ENCODE results near the gene ART1. TPM values are rescaled to one million over a fixed set of nuclear protein-coding genes. Genes with fewer than 3 reads are reported as not detected.

Gene ART1
- total and polyA plus RNA-seq, 9 donors = 0.15 TPM; not detected in 8

DNA sequence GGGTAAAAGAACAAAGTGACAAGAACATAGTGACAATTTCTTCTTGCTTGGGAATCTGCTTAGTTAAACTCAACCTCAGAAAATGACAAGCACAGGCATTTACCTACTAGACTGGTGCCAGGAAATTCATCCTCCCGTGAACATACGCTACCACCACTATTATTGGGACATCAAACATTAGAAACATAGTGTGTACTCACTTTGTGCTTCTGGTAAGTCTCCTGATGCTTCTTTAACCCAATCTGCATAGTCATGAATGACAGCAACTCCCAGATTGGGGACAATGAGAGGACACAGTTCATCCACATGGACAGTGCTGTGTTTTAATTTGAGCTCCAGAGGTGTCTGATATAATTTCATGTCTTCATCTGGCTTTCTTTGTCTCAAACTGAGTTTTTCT is 55.5 kb downstream of the ART1 start:
- Histone ChIP-seq H3K4me3 (no peak overlapping the region), H3K27ac (no peak overlapping the region), H3K9me3 (no peaks in the 10 kb centered on the region), H3K4me1 (ENCODE audit: insufficient read depth) (no peaks in the 10 kb centered on the region), H3K27me3 (no peaks in the 10 kb centered on the region), H3K36me3 (no peaks in the 10 kb centered on the region)
- intact Hi-C loops (cut with DNase I) = no loop called here
- 94 to 99% (median 95%) methylated on average over 2 of the region's 2 CpGs for WGBS, 3 donors
- no peak for DNase-seq
- TF ChIP-seq EP300 (IDR thresholded peaks at IDR 0.05) (no peak), POLR2A (IDR thresholded peaks at IDR 0.05) (no peak), CTCF (IDR thresholded peaks at IDR 0.05) (no peak)

GRCh38 chr11:3700910-3701309 is 56.0 kb downstream of the ART1 start:
- H3K4me3 ChIP-seq = no peak overlapping the region
- H3K4me1 ChIP-seq (ENCODE audit: insufficient read depth) = no peaks in the 10 kb centered on the region
- H3K27ac ChIP-seq = no peak overlapping the region
- no peaks in the 10 kb centered on the region for H3K36me3 ChIP-seq
- no peak for DNase-seq
- H3K9me3 ChIP-seq = no peaks in the 10 kb centered on the region
- TF ChIP-seq POLR2A (IDR thresholded peaks at IDR 0.05) (no peak), EP300 (IDR thresholded peaks at IDR 0.05) (no peak), CTCF (IDR thresholded peaks at IDR 0.05) (no peak)
- intact Hi-C loops (cut with DNase I) = no loop called here
- H3K27me3 ChIP-seq = no peaks in the 10 kb centered on the region
- 35 to 52% (median 43%) methylated on average over 2 of the region's 2 CpGs for WGBS, 3 donors

- 45 to 66% (median 50%) methylated on average over 3 of the region's 3 CpGs for WGBS, 3 donors
- Histone ChIP-seq H3K4me1 (ENCODE audit: insufficient read depth) (no peaks in the 10 kb centered on the region), H3K4me3 (no peak overlapping the region), H3K9me3 (no peaks in the 10 kb centered on the region), H3K36me3 (no peaks in the 10 kb centered on the region), H3K27me3 (no peaks in the 10 kb centered on the region), H3K27ac (no peak overlapping the region)
- no peak for DNase-seq
- intact Hi-C loops (cut with DNase I) = no loop called here
- TF ChIP-seq POLR2A (IDR thresholded peaks at IDR 0.05) (no peak), EP300 (IDR thresholded peaks at IDR 0.05) (no peak), CTCF (IDR thresholded peaks at IDR 0.05) (no peak)
Measured at GRCh38 chr11:3703383-3703782, 58.5 kb downstream of the ART1 start.

DNA sequence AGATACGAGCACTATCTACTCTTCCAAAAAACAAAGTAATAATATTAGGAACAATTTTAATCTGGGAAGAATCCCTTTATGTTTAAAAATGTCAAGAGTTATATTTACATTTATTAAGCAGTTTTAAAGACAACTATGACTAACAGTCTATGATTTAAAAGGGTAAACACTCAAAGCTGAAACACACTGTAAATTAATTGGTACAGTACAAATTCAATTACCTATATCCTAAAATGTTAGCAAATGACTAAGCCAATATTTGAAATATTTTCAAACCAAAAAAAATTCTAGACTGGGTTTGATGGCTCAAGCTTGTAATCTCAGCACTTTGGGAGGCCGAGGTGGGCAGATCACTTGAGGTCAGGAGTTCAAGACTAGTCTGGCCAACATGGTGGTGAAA is 62.2 kb downstream of the ART1 start:
- Histone ChIP-seq H3K9me3 (no peaks in the 10 kb centered on the region), H3K4me3 (no peak overlapping the region), H3K27me3 (no peaks in the 10 kb centered on the region), H3K4me1 (ENCODE audit: insufficient read depth) (no peaks in the 10 kb centered on the region), H3K27ac (no peak overlapping the region), H3K36me3 (no peaks in the 10 kb centered on the region)
- DNase-seq = no peak
- TF ChIP-seq CTCF (IDR thresholded peaks at IDR 0.05) = no peak
- TF ChIP-seq POLR2A (IDR thresholded peaks at IDR 0.05) = no peak
- no peak for TF ChIP-seq EP300 (IDR thresholded peaks at IDR 0.05)
- intact Hi-C loops (cut with DNase I) = no loop called here
- WGBS, 3 donors = 21 to 52% (median 31%) methylated on average over 2 of the region's 2 CpGs

GRCh38 chr11:3709977-3710376 is 65.0 kb downstream of the ART1 start:
- intact Hi-C loops (cut with DNase I) = no loop called here
- Histone ChIP-seq H3K4me1 (ENCODE audit: insufficient read depth) (no peaks in the 10 kb centered on the region), H3K27me3 (no peaks in the 10 kb centered on the region), H3K4me3 (no peak overlapping the region), H3K27ac (no peak overlapping the region), H3K9me3 (no peaks in the 10 kb centered on the region), H3K36me3 (no peaks in the 10 kb centered on the region)
- no peak for DNase-seq
- TF ChIP-seq EP300 (IDR thresholded peaks at IDR 0.05) (no peak), CTCF (IDR thresholded peaks at IDR 0.05) (no peak), POLR2A (IDR thresholded peaks at IDR 0.05) (no peak)
- WGBS, 3 donors = 78 to 93% (median 90%) methylated on average over 1 of the region's 1 CpG

Data from ovary (tissue), 9 donors.